ENCODE measurements around the gene TMEM151A.

DNA sequence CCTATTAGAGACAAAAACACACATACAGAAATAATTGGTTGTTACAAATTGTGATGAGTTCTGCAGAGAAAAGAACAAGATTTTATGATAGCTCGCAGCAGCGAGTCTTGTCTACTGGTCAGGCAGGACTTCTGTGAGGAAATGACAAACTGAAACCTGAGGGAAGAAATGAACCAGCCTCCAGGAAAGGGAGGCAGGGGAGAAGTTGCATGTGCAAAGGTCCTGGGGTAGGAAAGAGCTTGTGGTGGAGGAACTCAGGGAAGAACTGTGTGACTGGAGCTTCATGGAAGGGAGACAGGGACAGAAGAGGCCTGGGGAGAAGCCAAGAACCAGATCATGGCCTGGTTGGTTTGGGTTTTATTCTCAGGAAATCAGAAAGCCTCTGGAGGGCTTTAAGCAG lies 32.5 kb upstream of the TMEM151A start:
- TF ChIP-seq CTCF (conservative IDR thresholded peaks at IDR 0.05; ENCODE audit: low read length) (no peak), EZH2phosphoT487 (IDR thresholded peaks at IDR 0.05; ENCODE audit: borderline replicate concordance) (no peak)
